GM12891 (cell line): ENCODE measurements around the gene ITGA7.

Experiments used
- DNase-seq: peaks from one replicate; pipeline ENCODE4 v3.0.0; 2011; ENCODE audit warnings: low spot score; ENCODE audit not compliant: insufficient read length
- FAIRE-seq: peaks from 2 replicates; lab custom pipeline; 2011; peaks lifted over from hg19 to GRCh38; lab: Jason Lieb, UNC
- PAX5 ChIP-seq: IDR thresholded peaks from 2 replicates; pipeline ENCODE4 v1.6.1; 2011; ENCODE audit warnings: low read length, moderate library complexity, mild to moderate bottlenecking; ENCODE audit not compliant: insufficient read depth, severe bottlenecking
- POLR2A ChIP-seq: IDR thresholded peaks from 2 replicates; pipeline ENCODE4 v1.6.1; 2011; ENCODE audit warnings: low read depth, low read length, control low read depth
- POLR2AphosphoS5 ChIP-seq: IDR thresholded peaks from 2 replicates; pipeline ENCODE4 v1.6.1; 2011; ENCODE audit warnings: low read depth, low read length, control low read depth
- POU2F2 ChIP-seq: IDR thresholded peaks from 2 replicates; pipeline ENCODE4 v1.6.1; 2011; ENCODE audit warnings: low read depth, mild to moderate bottlenecking, control low read depth, low read length, moderate library complexity
- SPI1 ChIP-seq: IDR thresholded peaks from 2 replicates; pipeline ENCODE4 v1.6.1; 2011; ENCODE audit warnings: low read depth, low read length, control low read depth
- TAF1 ChIP-seq: IDR thresholded peaks from 2 replicates; pipeline ENCODE4 v1.6.1; 2011; ENCODE audit warnings: low read depth, low read length, control low read depth

ITGA7 gene

DNA sequence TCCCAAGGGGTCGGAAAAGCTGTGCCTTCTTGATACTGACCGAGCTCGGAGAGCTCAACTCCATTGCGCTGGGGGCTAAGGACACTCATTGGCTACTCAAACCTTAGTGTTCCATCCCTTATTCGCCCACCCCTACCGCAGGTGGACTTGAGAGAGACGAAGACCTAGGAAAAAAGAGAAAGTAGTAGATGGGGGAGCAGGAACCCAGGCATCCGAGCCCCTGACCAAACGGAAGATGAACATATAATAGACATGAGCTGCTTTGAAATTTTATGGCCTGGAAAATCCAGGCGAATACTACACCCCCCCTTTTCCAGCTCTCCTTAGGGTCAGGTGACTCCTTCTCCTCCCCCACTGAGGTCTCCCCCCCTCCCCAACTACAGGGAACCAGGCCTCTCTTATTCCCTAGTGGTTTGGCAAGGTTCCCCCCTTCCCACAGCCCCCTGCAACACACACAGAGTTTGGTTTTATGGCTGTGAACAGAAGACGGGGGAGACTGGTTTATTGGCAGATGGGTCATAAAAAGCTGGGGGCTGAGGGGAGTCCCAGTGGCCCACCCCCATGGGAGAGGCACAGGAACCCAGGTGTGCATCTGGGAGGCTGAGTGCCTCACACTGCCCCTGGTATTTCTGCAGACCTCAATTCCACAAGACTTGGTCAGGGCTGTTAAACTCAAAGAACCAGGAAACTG, 36.8 kb upstream of the ITGA7 start:
- no peak for TF ChIP-seq SPI1
- TF ChIP-seq POLR2A = no peak
- TF ChIP-seq PAX5 = no peak
- TF ChIP-seq POU2F2 = no peak
- TF ChIP-seq POLR2AphosphoS5 = no peak
- TF ChIP-seq TAF1 = no peak
- DNase-seq (no peak), FAIRE-seq (no peak)

DNA sequence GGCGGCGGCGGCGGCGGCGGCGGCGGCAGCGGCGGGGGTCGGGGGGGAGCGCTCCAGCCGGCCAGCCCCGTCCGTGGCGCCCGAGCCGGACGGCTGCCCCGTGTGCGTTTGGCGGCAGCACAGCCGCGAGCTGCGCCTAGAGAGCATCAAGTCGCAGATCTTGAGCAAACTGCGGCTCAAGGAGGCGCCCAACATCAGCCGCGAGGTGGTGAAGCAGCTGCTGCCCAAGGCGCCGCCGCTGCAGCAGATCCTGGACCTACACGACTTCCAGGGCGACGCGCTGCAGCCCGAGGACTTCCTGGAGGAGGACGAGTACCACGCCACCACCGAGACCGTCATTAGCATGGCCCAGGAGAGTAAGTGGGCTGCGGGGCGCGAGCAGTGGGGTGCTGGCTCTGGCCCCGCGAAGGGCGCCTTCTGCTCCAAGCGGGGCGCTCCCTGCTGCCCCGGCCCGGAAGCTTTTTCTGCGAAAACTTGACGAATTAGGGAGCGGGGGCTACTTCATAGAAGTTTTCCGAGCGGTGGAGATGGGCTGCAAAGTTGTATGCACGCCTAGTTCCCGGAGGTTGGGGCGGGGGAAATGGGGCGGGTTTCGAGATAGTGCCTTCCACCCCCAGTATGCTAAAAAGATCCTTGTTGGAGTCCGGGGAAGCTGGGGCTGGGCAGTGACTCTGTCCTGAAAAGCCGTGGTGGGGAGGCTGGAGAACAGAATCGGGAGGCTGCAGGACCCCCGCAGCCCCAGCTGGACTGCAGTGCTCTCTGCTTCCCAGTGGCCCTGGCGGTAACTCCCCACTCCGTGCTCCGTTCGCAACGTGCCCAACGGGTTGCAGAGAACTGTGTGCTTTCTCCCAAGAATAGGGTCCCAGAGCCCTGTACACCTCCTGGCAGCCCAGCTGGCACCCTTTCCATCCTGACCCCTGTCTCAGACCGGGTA, 36.0 kb upstream of the ITGA7 start:
- FAIRE-seq (peak; percentile 57), DNase-seq (no peak)
- no peak for TF ChIP-seq TAF1
- no peak for TF ChIP-seq POLR2AphosphoS5
- no peak for TF ChIP-seq POU2F2
- TF ChIP-seq SPI1 = no peak
- TF ChIP-seq POLR2A = no peak
- no peak for TF ChIP-seq PAX5

DNA sequence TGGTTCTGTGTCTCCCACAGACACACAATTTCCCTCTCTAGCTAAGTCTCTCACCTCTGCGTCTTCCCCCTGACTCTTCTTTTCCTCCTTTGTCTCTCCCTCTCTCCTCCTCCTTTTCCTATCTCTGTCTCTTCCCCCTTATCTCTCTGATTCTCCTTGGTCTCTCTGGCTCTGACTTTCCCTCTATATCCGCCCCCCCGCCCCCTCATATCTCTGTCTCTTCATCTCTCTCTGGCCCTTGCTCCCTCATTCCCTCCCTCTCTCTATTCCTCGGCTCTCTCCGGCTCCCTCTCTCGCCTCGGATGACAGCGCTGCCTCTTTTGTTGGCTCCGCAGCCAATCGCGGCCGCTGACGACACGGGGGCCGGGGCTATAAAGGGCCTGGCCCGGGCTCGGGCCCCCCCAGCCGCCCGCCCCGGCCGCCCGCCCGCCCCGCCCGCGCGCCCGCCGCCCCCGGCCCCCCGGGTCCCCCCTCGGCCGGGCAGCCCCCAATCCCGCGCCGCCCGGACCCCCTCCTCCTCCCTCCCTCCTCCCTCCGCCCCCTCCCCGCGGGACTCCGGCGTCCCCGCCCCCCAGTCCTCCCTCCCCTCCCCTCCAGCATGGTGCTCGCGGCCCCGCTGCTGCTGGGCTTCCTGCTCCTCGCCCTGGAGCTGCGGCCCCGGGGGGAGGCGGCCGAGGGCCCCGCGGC, 35.2 kb upstream of the ITGA7 start, which contains the start of gene GDF11:
GDF11 (plus strand) TSS at position 404 of the 687 bp plus-strand sequence; CDS start at position 599, 195 bp downstream.
- no peak for TF ChIP-seq POU2F2
- TF ChIP-seq SPI1 = no peak
- no peak for TF ChIP-seq PAX5
- no peak for TF ChIP-seq TAF1
- TF ChIP-seq POLR2A = no peak
- TF ChIP-seq POLR2AphosphoS5 = no peak
- FAIRE-seq (peak; percentile 38), DNase-seq (peak; percentile 74)

DNA sequence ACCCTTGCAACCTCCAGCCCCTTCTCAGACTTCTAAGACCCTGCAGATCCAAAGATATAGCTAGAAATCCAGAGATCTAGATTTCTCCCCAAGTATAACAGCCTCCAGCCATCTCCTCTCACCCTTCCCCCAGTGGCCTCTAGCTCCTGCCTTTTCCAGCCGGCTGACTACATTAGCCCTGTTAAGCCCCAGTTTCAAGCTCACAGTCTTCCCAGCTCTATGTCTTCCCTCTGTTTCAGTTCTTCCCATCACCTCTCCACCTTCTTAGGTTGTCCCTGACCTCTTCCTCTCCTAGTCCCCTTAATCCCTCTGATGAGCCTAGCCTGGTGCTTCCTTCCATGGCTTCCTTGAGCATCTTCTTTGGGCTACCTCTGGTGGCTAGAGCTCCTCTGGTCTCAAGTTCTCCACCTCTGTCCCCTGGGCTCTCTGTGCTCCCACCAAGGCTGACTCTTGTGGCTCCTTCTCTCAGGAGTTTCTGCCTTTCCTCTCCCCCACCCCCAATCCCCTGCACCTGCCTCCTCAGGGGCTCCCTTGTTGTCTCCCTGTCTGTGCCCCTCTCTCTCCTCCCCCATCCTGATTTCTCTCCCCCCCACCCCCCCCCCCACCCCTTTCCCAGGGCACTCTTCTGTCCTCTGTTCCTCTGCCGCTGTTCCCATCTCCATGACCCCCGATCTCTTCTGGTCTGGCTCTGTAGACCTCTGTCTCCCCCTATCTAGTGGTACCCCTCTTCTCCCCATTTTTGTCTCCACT, 34.4 kb upstream of the ITGA7 start:
- FAIRE-seq (no peak), DNase-seq (no peak)
- TF ChIP-seq PAX5 = no peak
- no peak for TF ChIP-seq POLR2A
- no peak for TF ChIP-seq POU2F2
- no peak for TF ChIP-seq SPI1
- TF ChIP-seq POLR2AphosphoS5 = no peak
- TF ChIP-seq TAF1 = no peak

DNA sequence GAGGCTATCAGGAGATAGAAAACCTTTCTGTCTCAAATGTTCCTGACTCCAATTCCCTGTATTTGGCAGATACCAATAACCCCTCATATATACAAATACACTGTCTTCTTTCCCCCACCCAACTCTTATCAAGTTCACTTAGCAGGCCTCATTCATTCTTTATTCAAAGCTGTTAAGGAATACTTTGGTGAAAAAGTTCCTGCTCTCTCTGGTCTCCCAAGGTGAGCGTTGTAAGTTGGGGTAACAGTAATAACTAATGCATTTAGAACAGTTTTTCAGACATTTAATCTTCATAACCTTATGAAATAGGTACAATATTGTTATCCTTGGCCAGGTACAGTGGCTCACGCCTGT, 31.3 kb upstream of the ITGA7 start:
- FAIRE-seq = no peak
- no peak for TF ChIP-seq POLR2AphosphoS5
- no peak for TF ChIP-seq TAF1
- TF ChIP-seq POLR2A = no peak
- no peak for TF ChIP-seq POU2F2
- TF ChIP-seq PAX5 = no peak
- no peak for TF ChIP-seq SPI1
- no peak for DNase-seq

DNA sequence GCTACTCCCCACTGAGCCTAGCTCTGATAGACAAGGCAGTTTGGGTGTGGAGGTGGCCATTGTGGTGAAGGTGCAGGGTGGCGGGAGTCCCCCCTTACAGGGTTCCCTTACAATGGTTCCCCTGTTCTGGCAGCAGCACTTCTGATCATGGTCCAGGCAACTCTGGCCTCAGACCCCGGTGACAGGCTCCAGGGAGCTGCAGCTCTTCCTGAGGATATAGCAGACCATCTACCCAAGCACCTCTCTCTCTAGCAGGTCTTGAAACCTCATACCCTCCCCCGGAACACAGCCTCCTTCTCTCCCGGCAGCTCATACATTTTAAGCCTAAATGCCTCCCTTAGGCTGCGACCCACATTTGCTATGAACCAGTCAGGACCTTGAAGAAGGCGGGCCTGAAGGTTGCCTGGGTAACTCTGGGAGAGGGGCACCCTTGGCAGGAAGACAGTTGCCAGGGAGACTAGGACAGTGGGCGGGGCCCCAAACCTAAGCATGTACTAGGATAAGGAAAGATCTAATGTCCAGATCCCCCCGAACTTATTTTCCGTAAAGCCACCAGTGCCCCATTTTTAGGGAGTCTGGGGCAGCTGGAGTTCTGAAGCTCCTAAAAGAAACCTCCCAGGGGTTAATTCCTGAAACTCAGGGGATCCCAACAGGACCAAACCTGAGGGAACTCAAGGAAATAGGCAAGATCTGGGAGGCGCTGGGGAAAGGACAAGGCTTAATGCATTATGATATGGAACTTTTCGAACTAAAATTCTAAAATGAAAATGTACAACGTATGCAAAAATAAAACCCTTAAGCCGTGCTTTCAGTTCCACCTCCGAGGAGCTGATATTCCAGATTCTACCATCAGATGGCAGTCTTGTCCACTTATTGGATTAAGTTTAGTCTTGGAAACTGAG, 30.7 kb upstream of the ITGA7 start:
- TF ChIP-seq SPI1 (peak; percentile 71), POU2F2 (no peak), PAX5 (no peak), TAF1 (0 out of 2 replicates have a peak, but pooled peaks have one; percentile 32)
- DNase-seq (no peak), FAIRE-seq (peak; percentile 95)

DNA sequence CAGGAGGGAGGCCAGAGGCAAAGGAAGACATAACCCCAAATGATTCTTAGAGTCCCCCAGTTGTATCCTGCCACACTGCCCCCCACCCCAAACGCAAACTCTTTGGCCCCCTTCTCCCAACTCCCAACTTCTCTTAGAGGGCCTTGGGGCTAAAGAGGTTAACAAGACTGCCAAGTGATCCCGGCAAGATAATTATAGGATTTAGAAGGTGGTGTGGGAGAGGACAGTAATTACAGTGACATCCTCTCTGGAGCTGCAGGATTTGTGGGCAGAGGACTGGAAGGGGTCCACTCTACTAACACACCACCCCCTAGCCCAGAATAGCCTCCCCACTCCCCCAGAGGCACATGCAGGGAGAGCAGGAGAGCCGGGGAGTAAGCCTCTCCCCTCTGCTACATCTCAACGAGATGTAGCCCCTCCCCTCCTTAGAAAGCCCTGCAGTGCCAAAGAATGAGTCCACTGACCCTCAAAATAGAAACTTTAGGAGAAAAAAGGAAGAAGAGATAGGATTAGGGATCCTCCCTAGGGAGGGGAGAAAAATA, 29.9 kb upstream of the ITGA7 start:
- no peak for TF ChIP-seq POLR2AphosphoS5
- no peak for TF ChIP-seq PAX5
- TF ChIP-seq POLR2A = no peak
- DNase-seq (no peak), FAIRE-seq (no peak)
